GM18909 (cell line): Measurements from ENCODE around the gene ZDHHC18.
"Not testable (repeated sequence)": the region's sequence is repeated elsewhere in the genome, so short reads cannot be mapped to it uniquely, and the experiment has no call there.

ENCODE experiments used
- ATAC-seq: cut with Tn5 transposase; IDR thresholded peaks from one replicate; pipeline ENCODE4 v1.9.1; 2021; ENCODE audit warnings: mild to moderate bottlenecking; ENCODE audit not compliant: unreplicated experiment, poor library complexity

ZDHHC18 gene

DNA sequence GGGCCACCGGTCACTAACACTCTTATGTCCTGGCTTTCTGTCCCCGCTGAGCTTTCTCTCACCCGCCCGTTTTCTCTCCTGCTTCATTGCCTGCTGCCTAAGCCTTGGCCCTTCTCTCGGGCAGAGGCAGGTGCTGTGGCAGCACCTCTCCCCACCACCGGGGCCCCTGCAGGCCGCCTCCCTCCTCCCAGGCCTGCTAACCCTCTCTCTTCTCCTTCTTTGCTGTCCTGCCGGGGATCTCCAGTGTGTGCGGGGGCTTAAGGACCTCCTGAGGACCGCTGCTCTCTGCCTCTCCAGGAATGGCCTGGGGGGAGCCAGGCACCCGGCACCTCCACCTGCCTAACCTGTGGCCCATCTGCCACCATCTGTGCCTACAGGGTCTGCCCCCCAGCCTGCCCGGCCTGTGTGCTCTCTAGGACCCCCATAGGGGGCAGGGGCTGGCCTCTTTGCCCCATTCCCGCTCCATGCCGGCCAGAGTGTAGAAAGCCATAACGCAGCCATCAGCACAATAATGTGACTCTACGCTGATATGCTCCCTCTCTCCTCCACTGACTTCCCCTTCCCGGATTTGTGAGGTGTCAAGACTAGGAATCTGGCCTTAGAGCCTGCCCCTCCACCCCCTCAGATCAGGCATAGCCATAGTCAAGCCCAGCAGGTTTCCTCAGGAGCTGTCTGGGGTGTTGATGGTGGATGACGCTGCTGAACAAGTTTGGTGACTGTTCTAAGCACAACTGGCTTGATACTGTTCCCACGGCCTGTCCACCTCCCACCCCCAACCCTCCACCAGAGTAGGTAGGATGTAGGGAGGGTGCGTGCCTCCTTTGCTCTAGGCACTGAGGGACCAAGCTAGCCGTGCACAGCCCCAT is 30.3 kb downstream of the ZDHHC18 start:
- ATAC-seq: no peak

DNA sequence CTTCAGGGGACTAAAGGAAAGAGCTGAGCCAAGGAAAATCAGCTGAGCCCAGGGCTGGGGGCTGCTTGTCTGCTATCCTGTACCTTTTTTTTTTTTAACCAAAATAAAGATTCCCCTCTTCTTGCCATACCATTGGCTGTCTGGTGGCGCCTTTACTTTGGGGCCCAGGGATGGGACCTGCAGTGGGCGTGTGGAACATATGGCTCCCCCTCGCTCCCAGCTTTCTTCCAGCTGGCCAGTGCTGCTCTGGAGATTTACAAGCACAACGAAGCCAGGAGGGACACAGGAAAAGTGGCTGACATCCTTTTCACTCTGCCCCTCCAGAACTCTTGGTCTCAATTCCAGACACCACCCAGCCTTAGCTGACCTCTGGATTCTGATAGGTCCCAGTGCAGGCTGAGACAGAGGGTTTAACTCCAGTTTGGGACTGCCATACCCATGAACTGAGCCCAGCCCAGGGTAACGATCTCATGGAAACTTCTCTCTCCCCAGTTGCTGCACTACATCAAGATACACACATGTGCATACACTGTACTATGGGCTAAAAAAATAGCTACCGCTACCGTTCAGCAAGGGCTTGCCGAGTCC is 31.1 kb downstream of the ZDHHC18 start:
- no peak for ATAC-seq

DNA sequence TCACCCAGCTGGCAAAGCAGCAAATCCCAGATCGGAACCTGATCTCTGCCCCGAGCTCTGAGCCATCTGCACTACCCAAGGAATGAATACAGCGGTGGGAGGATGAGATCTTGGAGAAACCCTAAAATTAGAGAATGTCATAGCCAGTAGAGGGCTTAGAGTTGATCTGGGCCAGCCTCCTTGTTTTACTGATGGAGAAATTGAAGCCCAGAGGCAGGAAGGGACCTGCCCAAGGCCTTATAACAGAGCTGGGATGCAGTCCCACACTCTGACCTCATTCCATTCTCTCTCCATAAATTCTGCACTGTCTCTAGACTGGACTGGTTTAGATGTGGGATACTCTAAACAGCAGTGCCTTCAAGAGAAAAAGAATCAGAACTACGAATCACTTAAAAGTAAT is 31.7 kb downstream of the ZDHHC18 start:
- no peak for ATAC-seq

DNA sequence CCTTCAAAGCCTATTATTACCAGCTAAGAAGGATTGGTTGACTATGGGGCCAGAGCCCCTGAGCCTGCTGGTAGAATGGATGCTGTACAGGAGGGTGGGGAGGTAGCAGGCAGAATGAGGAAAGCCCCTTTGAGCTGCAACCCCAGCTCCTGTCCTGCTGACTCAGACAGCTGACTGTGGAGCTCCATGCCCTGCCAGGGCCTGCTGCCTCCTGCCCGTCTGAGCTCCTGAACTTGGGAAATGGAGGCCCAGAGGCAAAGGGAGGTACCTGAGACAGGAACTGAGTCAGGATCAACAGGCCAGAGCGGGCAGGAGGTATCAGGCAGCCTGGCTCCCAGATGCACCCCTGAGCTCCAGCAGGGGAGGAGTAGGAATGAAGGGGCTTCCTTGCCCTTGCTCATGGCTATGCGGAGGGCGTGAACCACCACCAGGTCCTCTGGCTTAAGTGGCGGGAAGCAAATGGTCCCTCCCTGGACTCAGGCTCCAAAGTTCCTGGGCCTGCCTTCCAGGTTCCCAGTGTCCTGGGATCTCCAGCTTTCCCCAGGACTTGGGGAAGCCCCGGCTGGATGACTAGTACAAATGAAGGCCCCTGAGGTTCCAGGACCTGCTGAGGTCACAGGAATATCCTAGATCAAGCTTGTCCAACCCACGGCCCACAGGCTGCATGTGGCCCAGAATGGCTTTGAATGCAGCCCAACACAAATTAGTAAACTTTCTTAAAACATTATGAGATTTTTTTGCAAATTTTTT is 32.6 kb downstream of the ZDHHC18 start:
- ATAC-seq: no peak

DNA sequence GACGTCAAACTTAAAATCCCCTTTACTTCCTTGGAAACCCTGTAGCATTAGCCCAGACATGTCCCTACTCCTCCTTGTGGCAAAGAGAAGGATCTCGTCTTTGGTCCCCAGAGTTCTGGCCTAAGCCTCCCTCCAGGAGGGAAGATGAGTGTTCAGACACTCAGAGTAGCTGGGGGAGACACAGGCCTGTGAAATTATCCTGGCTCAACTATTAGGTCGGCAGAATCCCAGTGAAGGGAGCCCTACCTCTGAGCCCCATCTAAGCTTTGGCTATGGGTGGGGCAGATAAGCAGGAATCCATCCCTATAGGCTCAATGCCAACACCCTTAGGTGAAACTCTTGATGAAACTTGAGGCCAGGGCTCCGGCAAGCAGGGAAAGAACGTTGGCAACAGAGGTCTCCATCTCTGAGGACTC is 34.8 kb downstream of the ZDHHC18 start:
- no peak for ATAC-seq

DNA sequence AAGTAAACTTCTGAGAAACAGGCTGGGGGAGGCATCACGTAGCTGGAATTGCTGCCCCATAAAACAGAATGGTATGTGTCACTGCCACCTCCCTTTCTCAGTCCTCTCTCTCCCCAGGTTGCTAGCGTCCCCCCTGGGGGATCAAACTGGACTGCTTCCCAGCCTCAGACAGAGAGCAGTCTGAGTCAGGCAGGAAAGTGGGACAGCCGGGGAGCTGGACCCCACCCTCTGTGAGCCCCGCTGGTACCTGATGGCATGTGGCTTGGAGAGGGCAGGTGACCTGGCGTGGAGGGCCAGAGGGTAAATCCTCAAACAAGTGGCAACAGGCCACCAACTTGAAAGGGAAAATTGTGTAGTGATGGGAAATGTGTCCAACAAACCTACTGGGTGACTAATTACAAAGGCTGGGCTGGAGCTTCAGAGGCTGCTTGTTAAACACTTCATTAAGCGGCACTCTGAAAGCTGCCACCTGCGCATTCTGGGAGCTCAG is 35.4 kb downstream of the ZDHHC18 start:
- no peak for ATAC-seq

DNA sequence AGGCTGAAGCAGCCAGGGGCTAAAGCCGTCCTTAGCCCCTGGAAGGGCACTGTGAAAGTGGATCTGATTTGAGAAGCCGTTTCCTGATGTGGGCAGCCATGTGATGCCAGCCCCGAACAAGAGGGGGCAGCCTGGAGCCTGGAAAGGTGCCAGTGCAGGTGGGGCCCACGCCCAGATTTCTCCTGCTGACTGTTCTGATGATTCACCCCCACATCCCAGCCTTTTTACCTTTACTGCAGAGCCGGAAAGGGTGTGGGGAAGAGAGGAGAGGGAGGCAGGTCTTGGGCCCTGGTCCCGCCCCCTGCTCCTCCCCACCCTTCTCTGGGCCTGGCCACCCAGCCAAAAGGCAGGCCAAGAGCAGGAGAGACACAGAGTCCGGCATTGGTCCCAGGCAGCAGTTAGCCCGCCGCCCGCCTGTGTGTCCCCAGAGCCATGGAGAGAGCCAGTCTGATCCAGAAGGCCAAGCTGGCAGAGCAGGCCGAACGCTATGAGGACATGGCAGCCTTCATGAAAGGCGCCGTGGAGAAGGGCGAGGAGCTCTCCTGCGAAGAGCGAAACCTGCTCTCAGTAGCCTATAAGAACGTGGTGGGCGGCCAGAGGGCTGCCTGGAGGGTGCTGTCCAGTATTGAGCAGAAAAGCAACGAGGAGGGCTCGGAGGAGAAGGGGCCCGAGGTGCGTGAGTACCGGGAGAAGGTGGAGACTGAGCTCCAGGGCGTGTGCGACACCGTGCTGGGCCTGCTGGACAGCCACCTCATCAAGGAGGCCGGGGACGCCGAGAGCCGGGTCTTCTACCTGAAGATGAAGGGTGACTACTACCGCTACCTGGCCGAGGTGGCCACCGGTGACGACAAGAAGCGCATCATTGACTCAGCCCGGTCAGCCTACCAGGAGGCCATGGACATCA is 36.5 kb downstream of the ZDHHC18 start, which contains the start of gene SFN:
SFN (plus strand) TSS at position 369 of the 904 bp plus-strand sequence; CDS start at position 433, 64 bp downstream.
- ATAC-seq: no peak

DNA sequence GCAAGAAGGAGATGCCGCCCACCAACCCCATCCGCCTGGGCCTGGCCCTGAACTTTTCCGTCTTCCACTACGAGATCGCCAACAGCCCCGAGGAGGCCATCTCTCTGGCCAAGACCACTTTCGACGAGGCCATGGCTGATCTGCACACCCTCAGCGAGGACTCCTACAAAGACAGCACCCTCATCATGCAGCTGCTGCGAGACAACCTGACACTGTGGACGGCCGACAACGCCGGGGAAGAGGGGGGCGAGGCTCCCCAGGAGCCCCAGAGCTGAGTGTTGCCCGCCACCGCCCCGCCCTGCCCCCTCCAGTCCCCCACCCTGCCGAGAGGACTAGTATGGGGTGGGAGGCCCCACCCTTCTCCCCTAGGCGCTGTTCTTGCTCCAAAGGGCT is 37.2 kb downstream of the ZDHHC18 start:
- no peak for ATAC-seq

DNA sequence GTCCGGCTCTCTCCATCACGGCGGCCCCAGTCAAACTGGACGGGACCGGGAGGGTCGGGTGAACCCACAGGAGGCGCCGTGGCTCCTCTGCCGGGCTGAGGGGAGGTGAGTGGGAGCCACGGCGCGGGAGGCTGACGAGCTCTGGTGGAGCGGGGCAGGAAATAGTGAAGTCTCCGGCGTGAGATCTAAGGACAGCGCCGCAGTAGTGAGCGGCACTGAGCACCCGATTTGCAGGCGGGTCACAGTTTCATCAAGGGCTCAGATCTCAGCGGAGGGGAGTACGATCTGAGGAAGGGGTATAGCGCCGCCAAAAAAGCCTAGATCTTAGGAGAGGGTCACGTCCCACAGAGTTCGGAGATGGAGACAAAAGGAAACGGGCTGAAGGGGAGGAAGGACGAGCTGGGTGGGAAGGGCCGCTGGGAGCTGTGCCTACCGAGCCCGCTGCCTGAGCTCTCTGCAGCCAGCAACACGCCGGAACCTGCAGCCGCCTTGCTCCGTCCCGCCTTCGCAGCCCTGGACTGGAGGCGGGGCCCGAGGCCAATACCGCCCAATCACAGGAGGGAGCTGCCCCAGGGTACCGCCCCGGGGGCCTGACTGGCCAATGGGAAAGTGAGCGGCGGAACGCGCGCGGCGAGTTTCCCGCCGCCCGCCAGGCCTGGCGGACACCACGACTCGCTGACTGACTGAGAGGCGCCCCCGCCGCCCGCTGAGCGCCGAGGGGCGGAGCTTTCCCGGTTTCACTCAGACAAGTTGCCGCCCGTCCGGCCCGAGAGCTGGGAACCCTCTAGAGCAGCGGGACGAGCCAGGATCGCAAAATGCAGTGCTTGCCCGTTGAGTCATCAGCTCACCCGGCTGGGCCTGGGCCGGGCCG is 38.4 kb downstream of the ZDHHC18 start:
- ATAC-seq: peak; percentile 92

DNA sequence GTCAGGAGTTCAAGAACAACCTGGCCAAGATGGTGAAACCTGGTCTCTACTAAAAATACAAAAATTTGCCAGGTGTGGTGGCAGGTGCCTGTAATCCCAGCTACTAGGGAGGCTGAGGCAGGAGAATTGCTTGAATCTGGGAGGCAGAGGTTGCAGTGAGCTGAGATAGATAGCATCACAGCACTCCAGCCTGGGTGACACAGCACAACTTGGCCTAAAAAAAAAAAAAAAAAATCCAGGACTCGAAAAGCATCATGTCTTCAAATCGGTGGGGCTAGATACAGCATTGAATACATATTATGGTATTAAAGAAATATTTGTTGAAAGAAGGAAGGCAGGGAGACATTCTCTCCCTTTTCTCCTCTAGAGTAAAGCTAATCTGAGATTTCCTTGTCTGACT is 46.6 kb downstream of the ZDHHC18 start:
- not testable (repeated sequence) for ATAC-seq

DNA sequence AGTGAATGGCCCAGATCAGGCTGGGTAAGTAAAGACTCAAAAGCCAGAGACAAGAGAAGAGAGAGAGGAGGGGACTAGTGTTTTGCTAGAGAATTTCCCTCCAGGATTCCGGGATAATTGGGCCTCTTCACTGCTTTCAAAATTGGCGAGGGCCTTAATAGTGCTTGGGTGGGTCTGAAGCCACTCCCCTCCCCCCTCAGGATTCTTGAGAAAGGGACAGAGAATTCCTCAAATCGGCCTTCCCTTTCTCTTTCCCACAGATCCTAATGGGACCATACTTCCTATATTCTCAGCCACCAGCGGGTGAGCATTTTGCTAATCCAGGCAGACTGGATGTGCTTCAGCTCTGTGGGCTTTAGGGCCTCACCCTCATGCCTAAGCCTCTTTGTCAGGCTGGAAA is 48.4 kb downstream of the ZDHHC18 start:
- no peak for ATAC-seq

DNA sequence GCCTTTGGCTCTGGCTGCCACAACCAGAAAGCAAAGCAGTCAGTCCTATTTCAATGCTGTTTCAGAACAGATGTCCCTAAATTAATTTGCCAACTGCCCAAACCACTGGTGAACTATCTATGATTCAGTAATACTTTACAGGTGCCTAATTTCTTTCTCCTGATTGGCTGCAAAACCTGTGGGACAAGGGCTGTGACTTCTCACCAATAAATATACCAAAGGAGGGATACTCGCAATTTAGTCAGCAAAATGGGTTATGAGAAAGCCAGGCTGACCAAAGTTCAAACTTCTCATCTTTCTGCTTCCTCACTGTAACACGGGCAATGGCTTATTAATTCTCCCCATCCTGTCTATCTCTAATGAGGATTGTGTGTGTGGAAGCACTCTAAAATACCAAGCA is 50.8 kb downstream of the ZDHHC18 start:
- no peak for ATAC-seq

DNA sequence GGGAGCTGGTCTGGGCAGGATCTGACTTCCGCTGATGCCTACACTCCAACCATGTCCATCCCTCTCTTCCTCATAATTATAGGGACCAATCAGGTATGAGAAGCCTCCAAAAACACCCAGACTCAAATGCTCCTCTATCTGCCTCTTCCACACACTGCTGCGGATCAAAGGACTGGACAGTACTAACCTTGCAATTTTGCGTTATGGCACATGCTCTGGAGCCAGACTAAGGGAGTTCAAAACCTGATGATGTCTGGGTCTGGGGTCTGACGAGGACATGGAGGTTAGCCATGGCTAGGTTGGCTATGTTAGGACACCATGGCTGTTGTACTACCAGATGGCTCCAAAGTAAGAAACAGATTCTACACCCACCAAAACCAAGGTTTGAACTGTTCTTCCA is 53.3 kb downstream of the ZDHHC18 start:
- ATAC-seq: no peak

DNA sequence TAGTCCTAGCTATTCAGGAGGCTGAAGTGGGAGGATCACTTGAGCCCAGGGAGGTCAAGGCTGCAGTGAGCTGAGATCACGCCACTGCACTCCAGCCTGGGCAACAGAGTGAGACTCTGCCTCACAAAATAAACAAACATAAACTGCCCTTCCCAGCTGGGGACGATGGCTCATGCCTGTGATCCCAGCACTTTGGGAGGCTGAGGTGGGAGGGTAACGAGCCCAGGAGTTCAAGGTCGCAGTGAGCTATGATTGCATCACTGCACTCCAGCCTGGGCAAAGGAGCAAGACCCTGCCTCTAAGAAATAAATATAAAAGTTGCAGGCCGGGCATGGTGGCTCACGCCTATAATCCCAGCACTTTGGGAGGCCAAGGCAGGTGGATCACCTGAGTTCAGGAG is 55.1 kb downstream of the ZDHHC18 start:
- not testable (repeated sequence) for ATAC-seq

DNA sequence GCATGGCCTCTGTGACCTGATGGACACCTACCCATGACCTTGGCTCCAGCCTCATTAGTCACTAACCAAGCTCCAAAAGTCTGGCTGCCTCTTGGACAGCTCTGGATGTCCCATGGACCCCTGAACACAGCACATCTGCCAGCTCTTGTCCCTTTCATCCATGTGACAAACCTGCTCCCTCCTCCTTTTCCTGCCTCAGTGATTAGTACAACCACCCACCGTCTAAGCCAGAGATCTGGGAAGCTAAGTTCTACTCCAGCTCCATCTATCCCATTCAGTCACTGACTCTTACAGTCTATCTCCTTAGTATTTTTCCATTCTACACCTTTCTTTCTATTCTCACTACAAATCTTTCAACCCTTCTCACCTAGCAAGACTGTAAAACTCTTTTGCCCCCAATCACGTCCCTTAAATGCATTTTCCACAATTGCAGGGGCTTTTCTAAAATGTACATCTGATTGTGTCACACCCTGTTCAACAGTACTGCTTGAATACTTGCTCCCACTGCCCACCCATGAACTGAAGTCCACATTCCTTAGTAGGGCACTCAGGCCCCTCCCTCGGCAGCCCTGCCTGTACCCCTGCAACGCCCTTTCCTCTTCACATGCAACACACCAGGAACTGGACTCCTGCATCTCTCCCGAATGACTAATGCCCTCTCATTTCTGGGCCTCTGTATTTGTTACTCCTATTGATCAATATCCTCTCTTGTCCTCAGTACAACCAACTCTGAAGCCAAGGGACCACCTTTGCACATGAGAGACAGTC is 56.4 kb downstream of the ZDHHC18 start:
- no peak for ATAC-seq

DNA sequence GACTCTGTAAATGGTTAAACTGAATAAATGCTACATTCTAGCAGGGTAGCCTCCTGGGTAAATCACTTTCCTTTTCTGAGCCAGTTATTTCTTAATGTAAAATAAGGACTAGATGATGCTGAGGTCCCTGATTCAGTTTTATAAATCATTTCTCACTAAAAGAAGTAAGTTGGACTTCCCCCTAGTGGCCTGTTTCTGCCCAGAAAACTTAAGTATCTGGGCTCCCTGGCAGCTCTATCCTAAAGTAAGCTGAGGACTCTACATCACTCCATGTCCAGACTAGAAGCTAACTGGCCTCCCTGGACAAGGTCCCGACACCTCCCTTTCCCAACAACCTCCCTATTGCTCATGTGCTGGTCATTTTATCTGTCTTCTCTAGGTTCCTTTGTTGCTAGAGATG is 60.6 kb downstream of the ZDHHC18 start:
- ATAC-seq: no peak

DNA sequence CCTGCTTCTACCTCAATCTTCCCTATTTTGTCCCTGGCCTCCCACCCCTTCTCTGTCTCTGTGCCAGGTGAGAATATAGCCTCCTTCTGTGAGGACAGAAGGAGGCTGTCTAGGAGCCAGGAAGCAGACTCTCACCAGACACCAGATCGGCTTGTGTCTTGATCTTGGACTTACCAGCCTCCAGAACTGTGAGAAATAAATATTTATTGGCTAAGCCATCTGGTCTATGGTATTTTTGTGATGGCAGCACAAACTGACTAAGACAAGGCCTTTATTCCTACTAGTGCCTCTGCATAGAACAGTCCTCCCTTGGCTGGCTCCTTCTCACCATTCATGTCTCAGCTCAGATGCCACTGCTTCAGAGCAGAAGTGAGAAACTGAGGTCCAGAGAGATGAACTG is 61.7 kb downstream of the ZDHHC18 start:
- no peak for ATAC-seq
